H1 (cell line): ENCODE measurements around the gene MAVS. TPM values are rescaled to one million over a fixed set of nuclear protein-coding genes. Genes with fewer than 3 reads are reported as not detected.

ENCODE experiments used
- CTCF ChIA-PET: fragments of 300-600 bp; sonication (Branson Sonifier 250); formaldehyde crosslinking; loops from one replicate; lab custom pipeline; 2021; ENCODE audit not compliant: partially characterized antibody; lab: Charles Lee
- POLR2A ChIA-PET: fragments of 300-600 bp; sonication (Branson Sonifier 250); formaldehyde crosslinking; loops from one replicate; lab custom pipeline; 2021; ENCODE audit warnings: inconsistent platforms; ENCODE audit not compliant: partially characterized antibody; lab: Charles Lee
- DNase-seq, 2 experiments: peaks; one replicate each; pipeline versions ENCODE4 v3.0.0 to v3.0.0-alpha.2; 2010 to 2022; ENCODE audit warnings: low spot score in 2 of 2, low read depth in 1 of 2, mixed read lengths in 1 of 2
- FAIRE-seq: peaks from 2 replicates; lab custom pipeline; 2011; peaks lifted over from hg19 to GRCh38; lab: Jason Lieb, UNC
- H2AFZ ChIP-seq: 2 replicates; pipeline ENCODE4 v1.8.1; 2012; ENCODE audit warnings: low read length, inconsistent platforms
- H2AK5ac ChIP-seq: 2 replicates; pipeline ENCODE4 v1.6.1; 2013; ENCODE audit warnings: low read depth, low read length
- H2BK120ac ChIP-seq: replicated peaks from 2 replicates; pipeline ENCODE3; 2013; ENCODE audit warnings: low read depth, low read length, inconsistent platforms
- H2BK12ac ChIP-seq: 2 replicates; pipeline ENCODE4 v1.6.1; 2013; ENCODE audit warnings: low read depth, low read length
- H2BK15ac ChIP-seq: 2 replicates; pipeline ENCODE4 v1.6.1; 2013; ENCODE audit warnings: low read length
- H2BK20ac ChIP-seq: 2 replicates; pipeline ENCODE4 v1.6.1; 2013; ENCODE audit warnings: low read length
- H2BK5ac ChIP-seq: 2 replicates; pipeline ENCODE4 v1.6.1; 2013; ENCODE audit warnings: low read depth, low read length
- H3K14ac ChIP-seq: 2 replicates; pipeline ENCODE4 v1.6.1; 2013; ENCODE audit warnings: inconsistent platforms; ENCODE audit not compliant: insufficient read length
- H3K18ac ChIP-seq: 2 replicates; pipeline ENCODE4 v1.6.1; 2013; ENCODE audit warnings: low read length; ENCODE audit errors: extremely low read depth
- H3K23ac ChIP-seq: 2 replicates; pipeline ENCODE4 v1.6.1; 2013; ENCODE audit warnings: inconsistent platforms; ENCODE audit not compliant: insufficient read length
- H3K23me2 ChIP-seq: 2 replicates; pipeline ENCODE4 v1.6.1; 2013; ENCODE audit warnings: low read depth, low read length
- H3K27ac ChIP-seq: 2 replicates; pipeline ENCODE4 v1.6.1; 2011; ENCODE audit warnings: low read depth, low read length, inconsistent platforms
- H3K27me3 ChIP-seq, 4 experiments: replicated peaks in 1 of 4; 1 replicate in 1 of 4; 2 replicates in 3 of 4; pipeline versions ENCODE4 v1.6.1 to v1.8.1; 2011 to 2013; ENCODE audit warnings: low read length in 3 of 4, mild to moderate bottlenecking in 3 of 4, inconsistent platforms in 2 of 4, mixed read lengths in 2 of 4, moderate library complexity in 1 of 4; ENCODE audit not compliant: control insufficient read depth in 3 of 4, insufficient read depth in 3 of 4; ENCODE audit errors: extremely low read depth in 1 of 4
- H3K36me3 ChIP-seq, 4 experiments: 2 replicates each; pipeline versions ENCODE4 v1.6.1 to v1.8.1; 2011 to 2013; ENCODE audit warnings: mild to moderate bottlenecking in 4 of 4, low read length in 3 of 4, moderate library complexity in 2 of 4, control low read depth in 1 of 4, inconsistent platforms in 1 of 4; ENCODE audit not compliant: insufficient read depth in 4 of 4, control insufficient read depth in 2 of 4
- H3K4ac ChIP-seq: replicated peaks from 2 replicates; pipeline ENCODE3; 2013; ENCODE audit warnings: low read length, low read depth, mixed read lengths, inconsistent platforms; ENCODE audit not compliant: insufficient read length
- H3K4me1 ChIP-seq, 4 experiments: replicated peaks in 1 of 4; 1 replicate in 1 of 4; 2 replicates in 3 of 4; pipeline versions ENCODE4 v1.6.1 to v1.8.1; 2011 to 2013; ENCODE audit warnings: low read length in 3 of 4, inconsistent platforms in 2 of 4, mixed read lengths in 1 of 4; ENCODE audit not compliant: insufficient read depth in 4 of 4, control insufficient read depth in 3 of 4
- H3K4me2 ChIP-seq, 2 experiments: 2 replicates each; pipeline versions ENCODE4 v1.6.1 to v1.8.1; 2011 to 2013; ENCODE audit warnings: low read depth in 2 of 2, low read length in 2 of 2, control low read depth in 1 of 2, inconsistent platforms in 1 of 2, mild to moderate bottlenecking in 1 of 2; ENCODE audit not compliant: insufficient read depth in 1 of 2
- H3K4me3 ChIP-seq, 4 experiments: fragments of 200-600, 300-600 bp in 1 of 4; sonication (generic), shearing (Covaris generic), sonication (Bioruptor Twin) in 1 of 4; 2 replicates each; pipeline versions ENCODE4 v1.5.1 to v1.8.1; 2011 to 2016; ENCODE audit warnings: low read length in 4 of 4, low read depth in 3 of 4, control low read depth in 2 of 4, inconsistent platforms in 2 of 4, mild to moderate bottlenecking in 2 of 4, mixed read lengths in 1 of 4, moderate library complexity in 1 of 4; ENCODE audit not compliant: insufficient read depth in 2 of 4; ENCODE audit errors: extremely low read depth in 1 of 4
- H3K56ac ChIP-seq: replicated peaks from 2 replicates; pipeline ENCODE3; 2013; ENCODE audit warnings: low read depth, mild to moderate bottlenecking, mixed read lengths, low read length, inconsistent platforms; ENCODE audit not compliant: insufficient read length
- H3K79me1 ChIP-seq: 2 replicates; pipeline ENCODE4 v1.6.1; 2013; ENCODE audit warnings: low read depth, low read length, control low read depth
- H3K79me2 ChIP-seq, 2 experiments: 2 replicates each; pipeline versions ENCODE4 v1.6.1 to v1.8.1; 2012 to 2013; ENCODE audit warnings: low read length in 2 of 2, mild to moderate bottlenecking in 2 of 2, inconsistent platforms in 1 of 2; ENCODE audit not compliant: insufficient read depth in 2 of 2, control insufficient read depth in 1 of 2
- H3K9ac ChIP-seq, 4 experiments: replicated peaks in 1 of 4; 1 replicate in 1 of 4; 2 replicates in 3 of 4; pipeline versions ENCODE4 v1.6.1 to v1.8.1; 2011 to 2013; ENCODE audit warnings: low read depth in 3 of 4, low read length in 3 of 4, control low read depth in 2 of 4, mild to moderate bottlenecking in 2 of 4, moderate library complexity in 2 of 4, inconsistent platforms in 1 of 4; ENCODE audit errors: extremely low read depth in 1 of 4
- H3K9me3 ChIP-seq, 2 experiments: 2 replicates each; pipeline versions ENCODE4 v1.6.1 to v1.8.1; 2012 to 2013; ENCODE audit warnings: mild to moderate bottlenecking in 2 of 2, moderate library complexity in 2 of 2, control low read depth in 1 of 2, inconsistent platforms in 1 of 2, low read depth in 1 of 2, low read length in 1 of 2, mixed read lengths in 1 of 2; ENCODE audit not compliant: insufficient read depth in 2 of 2
- H4K20me1 ChIP-seq, 2 experiments: replicated peaks in 1 of 2; 2 replicates each; pipeline versions ENCODE3 to v1.8.1; 2011 to 2013; ENCODE audit warnings: inconsistent platforms in 2 of 2, low read length in 2 of 2, mild to moderate bottlenecking in 1 of 2; ENCODE audit not compliant: insufficient read depth in 2 of 2, control insufficient read depth in 1 of 2
- H4K5ac ChIP-seq: 2 replicates; pipeline ENCODE4 v1.6.1; 2013; ENCODE audit warnings: low read length, low read depth, mixed read lengths, inconsistent platforms; ENCODE audit not compliant: insufficient read length
- H4K8ac ChIP-seq: 2 replicates; pipeline ENCODE4 v1.8.0; 2013; ENCODE audit warnings: mild to moderate bottlenecking, moderate library complexity, low read length, inconsistent platforms; ENCODE audit not compliant: insufficient read depth; ENCODE audit errors: extremely low read depth
- H4K91ac ChIP-seq: replicated peaks from 2 replicates; pipeline ENCODE3; 2013; ENCODE audit warnings: low read length, mixed read lengths, inconsistent platforms; ENCODE audit not compliant: insufficient read length
- BACH1 ChIP-seq: IDR thresholded peaks from 2 replicates; pipeline ENCODE4 v1.6.1; 2012; ENCODE audit warnings: low read length, improper control_type of control experiment
- CBX8 ChIP-seq: fragments of 300-800, 300-1000 bp; sonication (generic); IDR thresholded peaks from 2 replicates; pipeline ENCODE4 v1.7.1; 2016; ENCODE audit warnings: low read depth, low read length, borderline replicate concordance
- GTF2F1 ChIP-seq: IDR thresholded peaks from 2 replicates; pipeline ENCODE4 v1.6.1; 2012; ENCODE audit warnings: low read depth, low read length, improper control_type of control experiment, borderline replicate concordance
- NRF1 ChIP-seq: IDR thresholded peaks from 2 replicates; pipeline ENCODE4 v1.6.1; 2011; ENCODE audit warnings: mild to moderate bottlenecking, low read depth, low read length, improper control_type of control experiment
- PHF8 ChIP-seq: fragments of 200-600 bp; sonication (generic); conservative IDR thresholded peaks from 2 replicates; pipeline ENCODE4 v1.7.1; 2012; ENCODE audit warnings: low read depth, mild to moderate bottlenecking, inconsistent platforms, low read length, moderate library complexity
- SAP30 ChIP-seq: fragments of 300-600 bp; sonication (generic); IDR thresholded peaks from 2 replicates; pipeline ENCODE4 v1.7.1; 2012; ENCODE audit warnings: low read length, moderate library complexity, mild to moderate bottlenecking, inconsistent platforms; ENCODE audit not compliant: insufficient read depth, insufficient replicate concordance
- SP1 ChIP-seq: IDR thresholded peaks from 2 replicates; pipeline ENCODE4 v1.6.1; 2011; ENCODE audit warnings: low read depth, low read length
- WGBS, 2 experiments: shearing (Covaris generic) in 1 of 2; methylation state at CpG; one replicate each; pipeline versions ENCODE4 v1.1.6 to v1.1.7; 2013 to 2015; ENCODE audit warnings: low lambda C conversion rate in 2 of 2, mixed read lengths in 2 of 2, inconsistent platforms in 1 of 2, low coverage in 1 of 2, missing lambda C conversion rate in 1 of 2; ENCODE audit not compliant: insufficient replicate concordance in 2 of 2, insufficient coverage in 1 of 2, insufficient read length in 1 of 2; ENCODE audit errors: extremely low coverage in 1 of 2, missing lambda C conversion rate in 1 of 2; 5-methylcytosine and 5-hydroxymethylcytosine counted together
- polyA plus RNA-seq, 7 experiments: library from polyadenylated mRNA; depleted of rRNA in 3 of 7; stranded (reverse) in 5 of 7; unstranded in 2 of 7; fragments of >200 nt in 5 of 7; fragments of 200-250 nt in 2 of 7; gene quantifications; 1 replicate in 5 of 7; 2 replicates in 1 of 7; 4 replicates in 1 of 7; pipeline versions ENCODE4 v1.2.1 to v1.2.3, GENCODE V29; 2011 to 2013; ENCODE audit warnings: missing spikeins in 2 of 7, mixed read lengths in 2 of 7
- total RNA-seq: library from RNA; stranded (reverse); fragmentation: NEBNext Ultra II Directional; extraction: Animal tissue kit (Norgen Biotek cat#: 25700); gene quantifications from 2 replicates; pipeline ENCODE4 v1.2.1, GENCODE V29; 2021

MAVS gene
- total and polyA plus RNA-seq, 2 of the 8 experiments (the other 6 are each of a cell fraction or from before 2014, with no cell fraction given), result 9.9 to 24.3 TPM

GRCh38 chr20:3885715-3886114, 39.1 kb downstream of the MAVS start:
- peaks cover 4% of the 10 kb centered on the region for H3K79me1 ChIP-seq
- no peak overlapping the region for H4K91ac ChIP-seq
- H3K4me3 ChIP-seq, result no peak overlapping the region
- H4K5ac ChIP-seq, result no peak overlapping the region
- no peaks in the 10 kb centered on the region; a peak in 1 of 7 replicates for H3K27me3 ChIP-seq
- no peak overlapping the region for H3K4me2 ChIP-seq
- 85% methylated on average over 3 of the region's 3 CpGs; no CpG with 5 or more reads in 1 of the 2 experiments for WGBS, 2 experiments
- peaks cover 5% of the 10 kb centered on the region; the same call in 1 of the 2 replicates for H3K23me2 ChIP-seq
- H3K4me1 ChIP-seq, result peaks cover 0 to 8% (median 4%) of the 10 kb centered on the region in 4 experiments; a peak in 3 of 7 replicates
- H3K27ac ChIP-seq, result no peak overlapping the region
- H2BK12ac ChIP-seq, result no peak overlapping the region
- POLR2A ChIA-PET, result interaction anchor here (0.6 to 1.2 kb wide), 3 partner anchors 17 to 1478 kb away, joined by 4 to 7 read pairs (median 4); no protein-coding TSS in a partner anchor
- H2BK5ac ChIP-seq, result no peak overlapping the region
- no peaks in the 10 kb centered on the region for H3K36me3 ChIP-seq
- H3K9me3 ChIP-seq, result no peaks in the 10 kb centered on the region
- H3K9ac ChIP-seq, result no peak overlapping the region
- H2AK5ac ChIP-seq, result no peak overlapping the region
- H3K4ac ChIP-seq, result no peak overlapping the region
- no peak overlapping the region for H2BK20ac ChIP-seq
- TF ChIP-seq NRF1 (no peak), PHF8 (no peak), SAP30 (no peak), BACH1 (no peak), GTF2F1 (no peak), SP1 (no peak), CBX8 (no peak)
- no peak for FAIRE-seq
- H3K23ac ChIP-seq, result no peak overlapping the region
- no peak overlapping the region for H3K56ac ChIP-seq
- peaks cover 18 to 26% of the 10 kb centered on the region in 2 experiments for H3K79me2 ChIP-seq
- no peak overlapping the region for H2BK120ac ChIP-seq
- H4K8ac ChIP-seq, result no peak overlapping the region
- no peak overlapping the region for H3K18ac ChIP-seq
- H2AFZ ChIP-seq, result no peak overlapping the region
- DNase-seq, result no peak
- CTCF ChIA-PET, result interaction anchor here (0.7 to 1.9 kb wide), 6 partner anchors 9 to 252 kb away, joined by 3 to 12 read pairs (median 3); no protein-coding TSS in a partner anchor
- no peak overlapping the region for H3K14ac ChIP-seq
- peaks cover 0 to 6% of the 10 kb centered on the region in 2 experiments for H4K20me1 ChIP-seq
- H2BK15ac ChIP-seq, result no peak overlapping the region
